ENCODE measurements around the gene RUFY2. TPM values are rescaled to one million over a fixed set of nuclear protein-coding genes. Genes with fewer than 3 reads are reported as not detected.
"Not testable (repeated sequence)": the region's sequence is repeated elsewhere in the genome, so short reads cannot be mapped to it uniquely, and the experiment has no call there.

The RUFY2 gene
- 23.1 and 27.8 TPM in 2 replicates for total RNA-seq (2014; rRNA removed; shearing (Covaris generic))
- polyA plus RNA-seq (2014; cell fraction: nucleus; rRNA removed) = 15.1 and 23.7 TPM in 2 replicates

DNA sequence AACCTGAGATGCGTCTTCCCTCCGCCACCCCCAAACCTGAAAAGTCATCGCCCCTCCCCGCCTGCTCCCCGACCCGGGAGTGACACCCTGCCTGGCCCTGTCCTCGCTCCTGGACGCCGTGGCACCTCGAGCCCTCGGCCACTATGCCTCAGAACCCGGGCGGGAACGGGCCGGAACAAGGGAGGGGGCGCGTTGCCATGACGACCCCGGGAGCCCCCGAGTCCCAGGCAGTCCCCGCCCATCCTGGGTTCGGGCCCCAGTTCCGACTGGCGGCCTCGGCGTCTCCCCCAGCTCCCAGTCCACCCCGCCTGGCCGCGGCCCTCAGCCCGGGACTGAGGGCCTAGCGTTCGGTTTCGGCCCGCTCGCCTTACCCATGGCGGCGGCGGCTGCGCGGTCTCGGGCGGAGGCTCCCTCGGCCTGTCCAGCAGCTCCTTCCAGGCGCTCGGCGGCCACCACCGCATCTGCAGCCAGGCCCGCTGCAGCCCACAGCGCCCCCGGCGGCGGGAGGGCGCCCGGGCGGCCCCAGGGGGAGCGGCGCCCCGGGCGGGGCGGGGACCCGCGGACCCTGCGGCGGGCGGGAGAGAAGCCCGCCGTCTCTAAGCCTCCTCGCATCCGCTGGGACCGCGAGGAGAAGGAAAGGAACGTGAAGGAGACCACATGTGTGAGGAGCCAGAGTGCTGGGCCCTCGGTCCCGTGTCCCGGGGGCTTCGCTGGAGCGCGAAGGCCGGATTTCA, at the start of gene RUFY2:
TSS of gene RUFY2 (minus strand) at position 463 of the 734 bp plus-strand sequence. CDS start at position 375, 88 bp downstream.
- peak; percentile 64 for DNase-seq (ENCODE audit: extremely low read depth, low read depth)

GRCh38 chr10:68449698-68450097, 42.6 kb upstream of the RUFY2 start:
- DNase-seq (ENCODE audit: extremely low read depth, low read depth) = not testable (repeated sequence)

- DNase-seq (ENCODE audit: extremely low read depth, low read depth) = no peak
Observed at GRCh38 chr10:68446179-68446578, 39.1 kb upstream of the RUFY2 start.

- no peak for DNase-seq (ENCODE audit: extremely low read depth, low read depth)
Observed at GRCh38 chr10:68442971-68443370, 35.9 kb upstream of the RUFY2 start.

DNA sequence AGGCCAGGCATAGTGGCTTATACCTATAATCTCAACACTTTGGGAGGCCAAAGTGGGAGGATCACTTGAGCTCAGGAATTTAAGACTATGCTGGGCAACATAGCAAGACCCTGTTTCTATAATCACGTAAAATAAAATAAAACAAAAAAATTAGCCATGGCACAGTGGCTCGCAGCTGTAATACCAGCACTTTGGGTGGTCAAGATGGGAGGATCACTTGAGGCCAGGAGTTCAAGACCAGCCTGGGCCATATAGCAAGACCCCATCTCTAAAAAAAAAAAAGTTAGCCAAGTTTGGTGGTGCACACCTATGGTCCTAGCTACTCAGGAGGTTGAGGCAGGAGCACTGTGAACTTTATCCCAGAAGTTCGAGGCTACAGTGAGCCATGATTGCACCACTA, 33.8 kb upstream of the RUFY2 start:
- DNase-seq (ENCODE audit: extremely low read depth, low read depth) = no peak

DNA sequence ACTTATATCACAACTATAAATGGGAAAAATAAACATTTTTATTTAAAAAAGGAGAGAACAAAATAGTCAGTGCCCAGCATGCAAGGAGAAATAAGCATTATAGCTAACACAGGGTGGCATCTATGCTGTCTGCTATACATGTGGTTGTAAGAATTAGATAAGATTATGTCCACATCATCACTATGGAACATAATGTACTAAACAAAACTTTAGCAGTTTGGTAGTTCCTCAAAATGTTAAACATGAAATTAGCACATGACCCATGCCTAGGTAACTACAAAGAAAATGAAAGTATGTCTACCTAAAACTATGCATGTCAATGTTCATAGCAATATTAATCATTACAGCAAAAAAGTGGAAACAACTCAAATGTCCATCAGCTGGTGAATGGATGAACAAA, 28.7 kb upstream of the RUFY2 start:
- DNase-seq (ENCODE audit: extremely low read depth, low read depth) = no peak

DNA sequence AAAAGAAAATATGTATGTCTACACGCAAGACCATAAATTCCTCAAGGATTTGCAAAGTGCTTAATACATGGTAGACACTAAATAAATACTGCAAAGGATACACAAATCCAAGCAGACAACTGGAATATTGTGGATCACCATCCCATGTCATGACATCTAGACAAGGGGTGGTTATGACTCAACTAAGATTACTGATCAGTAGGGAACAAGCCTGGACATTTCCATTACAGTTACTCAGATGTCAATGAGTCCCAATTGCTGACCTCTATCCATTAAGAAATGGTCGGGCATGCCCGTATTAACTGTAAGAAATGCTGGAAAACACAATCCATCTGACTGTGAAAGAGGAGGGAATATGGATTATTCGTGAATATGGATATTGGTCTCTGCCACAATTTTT, 27.6 kb upstream of the RUFY2 start:
- DNase-seq (ENCODE audit: extremely low read depth, low read depth) = no peak

DNA sequence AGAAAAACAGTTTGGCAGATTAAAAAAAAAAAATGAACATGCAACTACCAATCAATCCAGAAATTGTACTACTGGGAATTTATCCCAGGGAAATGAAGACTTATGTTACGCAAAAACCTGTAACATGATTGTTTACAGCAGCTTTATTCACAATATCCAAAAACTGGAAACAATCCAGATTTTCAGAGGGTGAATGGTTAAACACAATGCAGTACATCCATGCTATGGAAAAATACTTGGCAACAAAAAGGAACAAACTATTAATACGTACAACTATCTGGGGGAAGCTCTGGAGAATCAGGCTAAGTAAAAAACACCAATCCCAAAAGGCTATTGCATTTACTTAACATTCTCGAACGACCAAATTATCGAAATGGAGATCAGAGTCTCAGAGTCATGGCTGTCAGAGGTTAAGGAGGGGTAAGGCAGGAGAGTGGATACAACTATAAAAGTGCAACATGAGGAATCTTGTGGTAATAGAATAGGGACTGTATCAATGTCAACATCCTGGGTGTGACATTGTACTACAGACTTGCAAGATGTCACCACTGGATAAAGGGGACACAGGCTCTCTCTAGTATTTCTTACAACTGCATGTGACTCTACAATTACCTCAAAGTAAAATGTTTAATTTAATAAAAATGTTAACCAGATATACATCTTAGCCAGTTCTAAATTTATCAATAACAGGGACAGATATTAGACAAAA, 21.5 kb upstream of the RUFY2 start:
- DNase-seq (ENCODE audit: extremely low read depth, low read depth) = no peak

- no peak for DNase-seq (ENCODE audit: extremely low read depth, low read depth)
Observed at GRCh38 chr10:68424454-68425014, 17.5 kb upstream of the RUFY2 start.

DNA sequence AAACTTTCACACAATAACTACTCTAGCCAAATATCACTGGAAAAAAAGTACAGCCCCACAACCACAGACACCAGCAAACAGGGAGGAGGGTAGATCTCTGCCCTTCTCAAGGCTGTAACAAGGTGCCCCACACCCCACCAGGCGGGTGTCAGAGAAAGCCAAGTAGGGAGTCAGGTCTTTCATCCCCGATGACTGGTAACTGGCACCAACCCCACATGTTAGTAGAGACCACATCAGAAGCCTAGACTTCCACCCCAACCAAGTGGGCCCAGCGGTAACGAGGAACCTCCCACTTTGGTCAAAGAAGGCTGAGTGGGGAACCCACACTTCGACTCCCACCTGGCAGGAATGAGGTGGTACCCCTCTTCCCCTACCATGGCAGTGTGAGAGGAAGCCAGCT, 16.4 kb upstream of the RUFY2 start:
- DNase-seq (ENCODE audit: extremely low read depth, low read depth) = no peak

DNA sequence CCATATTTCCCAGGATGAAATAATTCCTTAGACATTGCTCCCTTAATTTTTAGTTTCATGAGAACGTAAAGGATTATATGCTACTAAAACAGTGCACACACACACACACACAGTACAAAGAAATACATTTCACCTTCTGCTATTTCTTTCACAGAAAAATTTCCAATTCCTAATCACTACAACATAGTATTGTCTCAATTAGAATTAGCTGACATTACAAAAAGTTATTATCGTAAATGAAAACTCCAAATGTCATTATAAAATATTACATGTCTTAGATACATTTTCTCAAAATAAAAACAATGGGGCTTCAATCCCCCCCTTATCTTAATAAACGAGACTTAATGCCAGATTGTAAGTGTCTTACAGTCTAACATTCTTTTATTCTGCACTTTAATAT, 12.3 kb upstream of the RUFY2 start:
- no peak for DNase-seq (ENCODE audit: extremely low read depth, low read depth)

GRCh38 chr10:68408898-68409518, 1.9 kb upstream of the RUFY2 start:
- DNase-seq (ENCODE audit: extremely low read depth, low read depth) = no peak

GRCh38 chr10:68406111-68406814, 814 bp downstream of the RUFY2 start:
- DNase-seq (ENCODE audit: extremely low read depth, low read depth) = peak; percentile 8

DNA sequence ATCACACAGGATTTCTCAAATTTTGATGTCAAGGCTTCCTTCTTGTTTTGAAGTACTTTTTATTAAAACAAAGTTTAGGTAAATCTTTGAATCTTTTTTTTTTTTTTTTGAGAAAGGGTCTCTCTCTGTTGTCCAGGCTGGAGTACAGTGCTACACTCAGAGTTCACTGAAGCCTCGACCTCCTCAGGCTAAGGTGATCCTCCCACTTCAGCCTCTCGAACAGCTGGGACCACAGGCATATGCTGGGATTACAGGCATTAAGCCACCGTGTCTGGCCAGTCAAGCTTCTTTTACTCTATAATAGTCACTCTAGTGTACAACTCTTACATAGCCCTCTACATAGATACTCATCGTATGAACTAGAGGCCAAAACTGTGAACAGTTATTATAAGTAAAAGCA, 3.4 kb downstream of the RUFY2 start:
- DNase-seq (ENCODE audit: extremely low read depth, low read depth) = no peak

- DNase-seq (ENCODE audit: extremely low read depth, low read depth) = no peak
Observed at GRCh38 chr10:68402276-68402675, 4.8 kb downstream of the RUFY2 start.

DNA sequence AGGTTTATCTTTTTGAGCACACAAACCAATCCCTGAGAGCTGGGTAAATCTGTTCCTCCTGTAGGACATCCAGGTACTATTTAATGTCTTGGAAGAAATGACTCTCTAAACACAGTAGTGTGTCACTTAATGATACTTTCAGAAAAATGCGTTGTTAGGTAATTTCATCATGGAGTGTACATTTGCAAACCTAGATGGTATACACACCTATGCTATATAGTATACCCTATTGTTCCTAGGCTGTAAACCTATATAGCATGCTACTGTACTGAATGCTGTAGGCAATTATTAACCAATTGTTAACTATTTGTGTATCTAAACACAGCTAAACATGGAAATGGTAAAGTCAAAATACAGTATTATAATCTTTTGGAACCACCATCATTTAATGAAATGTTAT, 10.1 kb downstream of the RUFY2 start:
- no peak for DNase-seq (ENCODE audit: extremely low read depth, low read depth)

DNA sequence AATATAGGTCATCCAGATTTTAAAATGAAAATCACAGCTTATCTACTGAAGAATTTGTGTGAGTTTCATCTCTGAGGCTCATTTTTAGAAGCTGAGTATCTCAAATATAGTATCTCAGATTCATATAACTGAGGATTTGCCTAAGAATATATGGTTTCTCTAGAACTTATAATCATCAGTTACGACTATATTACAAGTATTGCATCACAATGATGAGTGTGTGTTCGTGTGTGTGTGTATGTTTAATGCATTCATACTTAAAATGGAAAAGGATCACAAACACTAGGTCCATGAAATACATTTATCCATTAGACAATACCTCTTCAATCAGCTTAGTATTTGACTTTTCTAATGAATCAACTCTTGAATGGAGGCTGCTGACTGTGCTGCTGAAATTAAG, 21.3 kb downstream of the RUFY2 start:
- DNase-seq (ENCODE audit: extremely low read depth, low read depth) = peak; percentile 3

DNA sequence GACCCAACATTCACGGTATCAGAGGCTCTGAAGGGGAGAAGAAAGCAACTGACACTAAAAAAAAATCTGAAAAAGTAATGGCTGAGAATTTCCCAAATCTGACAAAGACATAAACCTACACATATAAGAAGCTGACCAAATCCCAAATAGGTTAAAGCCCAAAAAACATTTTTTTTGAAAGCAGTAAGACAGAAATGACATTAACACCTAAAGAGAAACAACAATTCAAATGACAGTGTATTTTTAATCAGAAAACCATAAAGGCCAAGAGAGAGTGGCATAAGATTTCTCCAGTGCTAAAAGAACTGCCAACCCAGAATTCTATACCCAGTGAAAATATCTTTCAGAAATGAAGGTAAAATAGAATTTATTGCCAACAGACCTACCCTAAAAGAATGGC, 35.5 kb downstream of the RUFY2 start:
- no peak for DNase-seq (ENCODE audit: extremely low read depth, low read depth)

DNA sequence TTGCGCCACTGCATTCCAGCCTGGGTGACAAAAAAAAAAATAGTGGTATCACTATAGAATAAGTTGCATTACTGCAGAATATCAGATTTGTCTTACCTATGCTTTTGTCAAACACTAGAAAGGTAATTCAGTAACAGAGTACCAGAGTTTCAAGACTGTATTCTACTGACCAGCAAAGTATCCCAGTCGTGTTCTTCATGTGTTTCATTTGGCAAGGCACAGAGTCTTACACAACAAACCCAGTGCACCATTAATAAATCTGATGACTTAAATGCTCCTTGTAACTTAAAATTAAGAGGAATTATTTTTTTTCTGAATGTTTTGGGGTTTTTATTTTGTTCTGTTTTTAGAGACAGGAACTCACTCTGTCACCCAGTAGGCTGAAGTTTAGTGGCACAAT, 40.0 kb downstream of the RUFY2 start:
- no peak for DNase-seq (ENCODE audit: extremely low read depth, low read depth)

GRCh38 chr10:68366600-68366999, 40.5 kb downstream of the RUFY2 start:
- no peak for DNase-seq (ENCODE audit: extremely low read depth, low read depth)

DNA sequence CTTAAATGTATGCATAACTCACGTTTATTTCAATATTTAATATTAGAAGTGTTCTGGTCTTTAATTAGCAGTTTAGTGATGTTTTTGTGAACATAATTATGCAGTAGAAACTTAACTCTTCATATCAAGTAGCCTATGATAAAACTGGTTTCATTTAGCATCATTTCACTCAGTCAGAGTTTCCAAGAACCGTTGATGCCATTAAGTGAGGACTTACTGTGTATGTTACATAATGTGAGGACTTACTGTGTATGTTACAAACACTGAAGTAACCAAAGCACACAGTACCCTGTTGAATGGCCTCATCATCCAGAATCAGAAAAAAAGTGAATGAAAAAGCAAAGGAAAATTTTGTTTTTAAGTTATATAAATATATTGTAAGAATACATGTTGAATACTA, 41.5 kb downstream of the RUFY2 start:
- DNase-seq (ENCODE audit: extremely low read depth, low read depth) = no peak

All from NCI-H460 (cell line).